Endothelial cell of umbilical vein (primary cell): ENCODE measurements around the gene ACTR1A. TPM values are rescaled to one million over a fixed set of nuclear protein-coding genes. Genes with fewer than 3 reads are reported as not detected.

Experiments
- BruUV-seq: library from RNA; stranded (reverse); fragments of 400-500 nt; replicated peaks from 2 replicates; lab custom pipeline; 2021; lab: Mats Ljungman, UMichigan
- CTCF ChIA-PET: fragments of 300-600, 350-600 bp; sonication (Branson Sonifier 250); formaldehyde crosslinking; loops from one replicate; lab custom pipeline; 2021; ENCODE audit warnings: antibody characterized with exemption, inconsistent platforms; lab: Charles Lee
- POLR2A ChIA-PET: fragments of 300-600, 350-600 bp; sonication (Branson Sonifier 250); formaldehyde crosslinking; loops from one replicate; lab custom pipeline; 2021; ENCODE audit warnings: antibody characterized with exemption, inconsistent platforms; lab: Charles Lee
- DNase-seq: peaks from one replicate; pipeline ENCODE4 v3.0.0-alpha.2; 2011; ENCODE audit warnings: low read depth, low spot score
- FAIRE-seq: peaks from 2 replicates; lab custom pipeline; 2011; peaks lifted over from hg19 to GRCh38; lab: Jason Lieb, UNC
- H2AFZ ChIP-seq: 2 replicates; pipeline ENCODE4 v1.6.0; 2012; ENCODE audit warnings: low read depth, low read length, control low read depth, inconsistent platforms
- H3K27ac ChIP-seq: 2 replicates; pipeline ENCODE4 v1.5.1; 2011; ENCODE audit warnings: low read depth, mild to moderate bottlenecking, control low read depth, low read length, moderate library complexity; ENCODE audit not compliant: insufficient read depth
- H3K27me3 ChIP-seq, 2 experiments: 2 replicates each; pipeline versions ENCODE4 v1.6.0 to v1.6.1; 2011; ENCODE audit warnings: low read length in 2 of 2, mixed read lengths in 1 of 2; ENCODE audit not compliant: control insufficient read depth in 2 of 2, insufficient read depth in 2 of 2
- H3K36me3 ChIP-seq, 2 experiments: 2 replicates in 1 of 2; 3 replicates in 1 of 2; pipeline ENCODE4 v1.5.1; 2011; ENCODE audit warnings: low read length in 2 of 2, mild to moderate bottlenecking in 1 of 2, moderate library complexity in 1 of 2; ENCODE audit not compliant: control insufficient read depth in 2 of 2, insufficient read depth in 2 of 2; ENCODE audit errors: extremely low read depth in 1 of 2
- H3K4me1 ChIP-seq: 3 replicates; pipeline ENCODE4 v1.5.1; 2011; ENCODE audit warnings: mild to moderate bottlenecking, low read length; ENCODE audit not compliant: control insufficient read depth, insufficient read depth; ENCODE audit errors: extremely low read depth
- H3K4me2 ChIP-seq: 2 replicates; pipeline ENCODE4 v1.6.1; 2011; ENCODE audit warnings: low read length, control low read depth, mixed read lengths; ENCODE audit not compliant: insufficient read depth
- H3K4me3 ChIP-seq, 3 experiments: fragments of 200-600 bp in 1 of 3; sonication (generic), shearing (Covaris generic) in 1 of 3; replicated peaks in 1 of 3; 2 replicates each; pipeline ENCODE4 v1.5.1; 2011 to 2016; ENCODE audit warnings: control low read depth in 3 of 3, low read length in 3 of 3, mild to moderate bottlenecking in 2 of 3, inconsistent platforms in 1 of 3, low read depth in 1 of 3, moderate library complexity in 1 of 3; ENCODE audit not compliant: insufficient read depth in 1 of 3
- H3K79me2 ChIP-seq: 2 replicates; pipeline ENCODE4 v1.6.0; 2012; ENCODE audit warnings: low read length, inconsistent platforms; ENCODE audit not compliant: control insufficient read depth, insufficient read depth
- H3K9ac ChIP-seq: replicated peaks from 2 replicates; pipeline ENCODE3; 2011; ENCODE audit warnings: low read length, control low read depth; ENCODE audit not compliant: insufficient read depth; ENCODE audit errors: extremely low read depth
- H3K9me1 ChIP-seq: replicated peaks from 3 replicates; pipeline ENCODE4 v1.6.0; 2011; ENCODE audit warnings: mild to moderate bottlenecking, low read length; ENCODE audit not compliant: control insufficient read depth, insufficient read depth; ENCODE audit errors: extremely low read depth
- H3K9me3 ChIP-seq: replicated peaks from 2 replicates; pipeline ENCODE4 v1.5.1; 2012; ENCODE audit warnings: low read length, inconsistent platforms; ENCODE audit not compliant: control insufficient read depth, insufficient read depth
- H4K20me1 ChIP-seq: replicated peaks from 2 replicates; pipeline ENCODE3; 2011; ENCODE audit warnings: mild to moderate bottlenecking, low read length; ENCODE audit not compliant: control insufficient read depth, insufficient read depth; ENCODE audit errors: extremely low read depth
- CTCF ChIP-seq, 2 donors: IDR thresholded peaks; 1 replicate in 1 of 2; 2 replicates in 1 of 2; pipeline ENCODE4 v1.5.1; 2011; ENCODE audit warnings: low read length in 2 of 2, mild to moderate bottlenecking in 2 of 2, moderate library complexity in 2 of 2, control low read depth in 1 of 2, inconsistent platforms in 1 of 2, low read depth in 1 of 2; ENCODE audit not compliant: insufficient read depth in 1 of 2; ENCODE audit errors: extremely low read depth in 1 of 2
- EZH2 ChIP-seq: IDR thresholded peaks from 2 replicates; pipeline ENCODE4 v1.6.1; 2012; ENCODE audit warnings: borderline replicate concordance, low read depth, mild to moderate bottlenecking, moderate library complexity, low read length, inconsistent platforms; ENCODE audit not compliant: severe bottlenecking
- FOS ChIP-seq: IDR thresholded peaks from 2 replicates; pipeline ENCODE4 v1.6.1; 2011; ENCODE audit warnings: mild to moderate bottlenecking, low read length, moderate library complexity, borderline replicate concordance; ENCODE audit not compliant: insufficient read depth
- GATA2 ChIP-seq: IDR thresholded peaks from 2 replicates; pipeline ENCODE4 v1.7.0; 2011; ENCODE audit warnings: low read depth, mild to moderate bottlenecking, moderate library complexity, mixed read lengths, low read length; ENCODE audit not compliant: insufficient read length, insufficient read depth
- dilution Hi-C: fragments of 300-500 bp; cut with MboI; formaldehyde crosslinking; loops from one replicate; pipeline ENCODE4 v1.15.0; 2019; ENCODE audit warnings: low sequenced_read_pairs; ENCODE audit not compliant: extremely low pct_ligation_motif_present
- intact Hi-C: fragments of 100-400 bp; cut with micrococcal nuclease; formaldehyde crosslinking; loops from one replicate; pipeline ENCODE4 v1.10.0; 2022
- polyA plus RNA-seq, 4 experiments: library from polyadenylated mRNA; depleted of rRNA in 3 of 4; stranded (reverse) in 3 of 4; unstranded in 1 of 4; fragments of >200 nt; gene quantifications; 2 replicates each; pipeline versions ENCODE4 v1.2.1 to v1.2.3, GENCODE V29; 2011 to 2012; ENCODE audit warnings: missing spikeins in 1 of 4
- total RNA-seq: library from RNA; stranded (reverse); gene quantifications from 2 replicates; pipeline ENCODE4 v1.2.3, GENCODE V29; 2021

ACTR1A gene
- total and polyA plus RNA-seq, 2 donors (not counting 3 experiments of a cell fraction or from before 2014, with no cell fraction given): 155 to 164 TPM

GRCh38 chr10:102523250-102524029, 20.9 kb upstream of the ACTR1A start:
- no peak for TF ChIP-seq GATA2

DNA sequence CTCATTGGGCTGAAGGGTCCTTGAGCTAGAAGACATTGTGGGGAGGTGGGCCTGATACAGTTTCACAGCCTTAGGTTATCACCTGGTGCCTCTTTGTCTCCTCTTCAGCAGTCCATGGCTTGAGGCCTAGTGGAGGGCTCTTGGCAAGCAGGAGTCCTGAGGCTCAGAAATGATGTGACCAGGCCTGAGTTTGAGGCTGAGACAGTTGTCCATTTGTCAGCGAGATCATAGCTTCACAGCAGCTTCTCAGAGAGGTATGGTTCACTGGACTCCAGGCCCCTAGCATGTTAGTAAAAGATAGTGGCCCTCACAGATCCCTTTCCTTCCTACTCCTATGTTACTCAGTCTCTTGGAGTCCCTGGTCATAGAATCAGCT, 20.4 kb upstream of the ACTR1A start:
- TF ChIP-seq CTCF (IDR thresholded peaks at IDR 0.05; ENCODE audit: extremely low read depth in 1 of 2, insufficient read depth in 1 of 2, low read depth in 1 of 2, low read length in 2 of 2): no peak
- no peak for TF ChIP-seq FOS
- no peak for TF ChIP-seq EZH2
- H3K9me3 ChIP-seq: no peaks in the 10 kb centered on the region
- no TSS peak for BruUV-seq
- peaks cover 0 to 7% of the 10 kb centered on the region in 2 experiments for H3K36me3 ChIP-seq
- no peak overlapping the region for H3K9ac ChIP-seq
- H3K4me1 ChIP-seq: no peaks in the 10 kb centered on the region
- H3K9me1 ChIP-seq: peaks cover 2% of the 10 kb centered on the region
- H3K27ac ChIP-seq: no peak overlapping the region
- dilution Hi-C loops: no loop called here
- no peak overlapping the region for H3K4me3 ChIP-seq
- no peaks in the 10 kb centered on the region for H3K27me3 ChIP-seq
- H3K79me2 ChIP-seq: no peaks in the 10 kb centered on the region
- ChIA-PET CTCF (interaction anchor here (2.0 to 2.2 kb wide), 2 partner anchors 14 to 61 kb away, joined by 8 to 11 read pairs; no protein-coding TSS in a partner anchor), POLR2A (no interaction called here)
- FAIRE-seq: no peak
- peaks cover 2% of the 10 kb centered on the region for H4K20me1 ChIP-seq
- H3K4me2 ChIP-seq: no peak overlapping the region
- intact Hi-C loops: no loop called here
- no peak overlapping the region for H2AFZ ChIP-seq
- DNase-seq: no peak

More at GRCh38 chr10:102523250-102524029, 20.9 kb upstream of the ACTR1A start:
- BruUV-seq: no TSS peak
- DNase-seq (no peak), FAIRE-seq (no peak)
- H3K36me3 ChIP-seq: peaks cover 0 to 7% of the 10 kb centered on the region in 2 experiments
- intact Hi-C loops: no loop called here
- H3K9me3 ChIP-seq: no peaks in the 10 kb centered on the region
- CTCF ChIA-PET: interaction anchor here (2.0 to 2.2 kb wide), 2 partner anchors 14 to 60 kb away, joined by 8 to 11 read pairs; no protein-coding TSS in a partner anchor
- no peak overlapping the region for H3K4me2 ChIP-seq
- no peak overlapping the region for H3K4me3 ChIP-seq
- no peak overlapping the region for H3K27ac ChIP-seq
- H4K20me1 ChIP-seq: peaks cover 2% of the 10 kb centered on the region
- H3K9me1 ChIP-seq: peaks cover 2% of the 10 kb centered on the region
- H3K4me1 ChIP-seq: no peaks in the 10 kb centered on the region
- POLR2A ChIA-PET: no interaction called here
- dilution Hi-C loops: no loop called here
- H3K79me2 ChIP-seq: no peaks in the 10 kb centered on the region
- H2AFZ ChIP-seq: no peak overlapping the region
- H3K9ac ChIP-seq: no peak overlapping the region
- H3K27me3 ChIP-seq: no peaks in the 10 kb centered on the region
